GM23248 (cell line): ENCODE measurements around the gene ELMO1.

Source experiments
- EZH2 ChIP-seq: fragments of 200-600 bp; sonication (generic); IDR thresholded peaks from 2 replicates; pipeline ENCODE4 v1.6.1; 2018; ENCODE audit warnings: antibody characterized with exemption, mild to moderate bottlenecking; ENCODE audit not compliant: insufficient read depth, poor library complexity, severe bottlenecking
- EZH2phosphoT487 ChIP-seq: fragments of 200-600 bp; sonication (generic); IDR thresholded peaks from 2 replicates; pipeline ENCODE4 v1.6.1; 2018; ENCODE audit warnings: antibody characterized with exemption, moderate library complexity, mild to moderate bottlenecking, low read depth; ENCODE audit not compliant: insufficient read depth

DNA sequence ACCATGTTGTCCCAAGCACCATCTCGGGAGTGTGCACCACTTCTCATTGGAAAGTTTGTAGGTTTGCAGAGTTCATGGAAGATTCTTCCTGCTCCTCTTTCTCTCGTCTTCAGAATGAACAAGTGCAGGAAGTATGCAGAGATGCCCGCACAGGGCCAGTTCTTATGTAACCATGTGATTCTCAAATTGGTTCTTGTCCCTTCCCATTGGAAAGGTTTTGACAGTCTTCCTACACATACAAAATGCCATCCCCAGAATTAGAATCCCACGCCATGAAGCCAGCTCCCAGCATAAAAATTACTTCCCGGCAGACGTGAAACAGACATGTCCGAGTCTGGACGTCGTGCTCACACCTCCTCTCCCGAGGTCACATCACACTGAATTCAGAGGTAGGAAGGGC, 251.6 kb downstream of the ELMO1 start:
- TF ChIP-seq EZH2 (no peak), EZH2phosphoT487 (no peak)
